Measurements from ENCODE around the gene PAX7. TPM values are rescaled to one million over a fixed set of nuclear protein-coding genes. Genes with fewer than 3 reads are reported as not detected.

The PAX7 gene
- total RNA-seq, 1 donor from 2014 or later: not detected

DNA sequence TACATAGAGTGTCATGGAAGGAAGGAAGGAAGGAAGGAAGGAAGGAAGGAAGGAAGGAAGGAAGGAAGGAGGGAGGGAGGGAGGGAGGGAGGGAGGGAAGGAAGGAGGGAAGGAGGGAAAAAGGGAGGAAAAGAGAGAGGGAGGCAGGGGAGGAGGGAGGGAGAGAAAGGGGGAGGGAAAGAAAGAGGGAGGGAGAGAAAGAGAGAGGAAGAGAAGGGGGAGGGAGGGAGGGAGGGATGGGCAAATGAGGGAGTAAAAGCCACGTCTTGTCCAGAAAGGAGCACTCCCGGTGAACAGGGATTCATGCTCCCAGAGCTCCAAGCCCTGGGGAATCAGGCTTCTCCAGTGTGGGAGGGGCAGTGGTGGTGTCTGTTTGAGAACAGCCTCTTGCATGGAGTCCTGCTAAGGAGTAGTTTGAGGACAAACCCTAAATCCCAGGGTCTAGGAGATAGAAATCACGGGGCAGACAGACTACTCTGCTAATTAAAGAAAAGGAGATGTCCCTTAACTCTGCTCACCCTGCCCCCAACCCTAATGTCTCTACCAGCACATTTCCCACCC is 157.3 kb downstream of the PAX7 start:
- ATAC-seq (no peak), DNase-seq (ENCODE audit: low spot score) (no peak)

DNA sequence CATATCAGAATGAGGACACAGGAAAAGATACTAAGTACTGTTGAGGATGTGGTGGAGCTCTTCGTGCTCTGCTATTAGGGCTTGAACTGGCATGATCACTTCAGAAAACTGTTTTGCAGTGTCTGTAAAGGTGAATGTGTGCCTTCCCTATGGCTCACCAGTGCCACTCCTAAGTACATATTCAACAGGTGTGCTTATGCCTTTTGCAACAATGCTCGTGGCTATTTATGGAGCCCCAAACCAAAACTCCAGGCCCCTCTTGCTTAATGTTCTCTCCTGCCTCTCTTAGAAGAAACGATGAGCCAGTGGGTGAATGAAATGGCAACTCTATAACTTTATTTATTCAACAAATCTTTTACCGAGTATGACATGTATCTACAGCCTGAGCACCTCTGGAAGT is 158.6 kb downstream of the PAX7 start:
- ATAC-seq (no peak), DNase-seq (ENCODE audit: low spot score) (no peak)

DNA sequence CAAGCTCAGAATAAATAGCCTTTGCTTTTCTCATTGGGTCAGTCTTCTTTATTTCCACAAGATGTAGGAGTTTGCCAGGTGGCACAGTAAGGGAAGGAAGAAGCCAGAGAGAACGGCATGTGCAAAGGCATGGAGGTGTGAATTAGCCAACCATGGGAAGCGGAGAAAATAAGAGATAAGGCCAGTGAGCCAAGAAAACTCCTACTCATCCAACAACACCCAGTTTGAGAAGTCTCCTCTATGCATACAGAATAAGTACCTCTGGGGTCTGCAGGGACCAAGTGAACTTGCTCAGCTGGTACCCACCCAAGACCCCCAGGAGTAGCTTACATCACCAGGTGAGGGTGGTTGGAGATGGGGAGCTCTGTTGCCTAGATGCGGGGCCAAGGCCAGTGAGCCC is 162.1 kb downstream of the PAX7 start:
- no peak for DNase-seq (ENCODE audit: low spot score)
- no peak for ATAC-seq

DNA sequence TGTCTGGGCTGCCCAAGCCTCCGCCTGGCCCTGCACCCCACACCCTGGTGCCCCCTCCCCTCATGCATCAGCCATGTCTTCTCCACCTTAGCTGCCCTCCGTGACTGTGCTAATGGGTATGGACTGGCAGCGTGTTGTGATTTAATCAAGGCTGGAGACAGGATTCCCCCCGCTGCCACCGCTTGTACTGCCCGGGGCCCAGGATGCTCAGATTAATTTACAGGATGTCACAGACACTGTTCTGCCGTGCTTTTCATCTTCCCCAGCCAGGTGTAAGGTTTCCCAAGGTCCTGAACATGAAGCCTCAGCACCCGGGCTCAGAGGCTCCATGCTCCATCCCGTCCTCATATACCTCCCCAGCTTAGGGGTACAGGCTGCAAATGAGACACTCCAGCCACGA is 162.5 kb downstream of the PAX7 start:
- no peak for ATAC-seq
- DNase-seq (ENCODE audit: low spot score): no peak

DNA sequence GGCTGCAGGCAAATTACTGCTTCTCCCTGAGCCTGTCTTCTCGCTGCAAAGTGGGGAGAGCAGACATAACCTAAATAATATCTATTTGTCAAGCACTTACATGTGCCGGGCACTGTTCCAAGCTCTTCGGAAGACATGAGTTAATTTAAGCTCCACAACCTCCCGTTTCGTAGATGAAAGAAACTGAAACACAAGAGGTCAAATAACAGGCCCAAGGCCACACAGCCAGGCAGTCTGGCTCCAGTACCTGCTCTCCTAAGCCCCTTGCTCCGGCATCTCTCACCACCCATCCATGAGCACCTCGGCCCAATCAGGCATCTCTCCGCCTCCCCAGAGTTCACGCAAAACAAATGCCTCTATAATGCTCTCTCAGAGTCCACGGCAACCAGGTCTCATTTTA is 163.4 kb downstream of the PAX7 start:
- DNase-seq (ENCODE audit: low spot score) (no peak), ATAC-seq (no peak)

DNA sequence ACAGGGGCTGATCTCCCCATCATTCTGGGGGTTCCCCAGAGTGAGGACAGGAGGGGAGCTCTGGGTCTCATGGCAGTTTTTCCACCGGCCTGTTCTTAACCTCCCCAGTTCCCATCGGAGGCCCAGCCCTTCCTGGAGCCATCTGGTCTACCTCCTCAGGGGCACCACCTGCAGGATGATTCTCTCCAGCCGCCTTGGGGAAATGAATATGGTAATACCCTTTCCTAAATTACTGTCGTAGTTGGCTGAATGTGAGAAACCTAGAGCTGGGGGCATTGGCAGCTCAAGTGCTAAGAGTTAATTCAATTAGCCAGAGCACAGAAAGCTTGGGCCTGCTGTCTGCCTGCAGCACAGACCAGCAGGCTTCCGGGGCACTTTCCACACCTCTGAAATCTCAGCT is 163.9 kb downstream of the PAX7 start:
- DNase-seq (ENCODE audit: low spot score): no peak

DNA sequence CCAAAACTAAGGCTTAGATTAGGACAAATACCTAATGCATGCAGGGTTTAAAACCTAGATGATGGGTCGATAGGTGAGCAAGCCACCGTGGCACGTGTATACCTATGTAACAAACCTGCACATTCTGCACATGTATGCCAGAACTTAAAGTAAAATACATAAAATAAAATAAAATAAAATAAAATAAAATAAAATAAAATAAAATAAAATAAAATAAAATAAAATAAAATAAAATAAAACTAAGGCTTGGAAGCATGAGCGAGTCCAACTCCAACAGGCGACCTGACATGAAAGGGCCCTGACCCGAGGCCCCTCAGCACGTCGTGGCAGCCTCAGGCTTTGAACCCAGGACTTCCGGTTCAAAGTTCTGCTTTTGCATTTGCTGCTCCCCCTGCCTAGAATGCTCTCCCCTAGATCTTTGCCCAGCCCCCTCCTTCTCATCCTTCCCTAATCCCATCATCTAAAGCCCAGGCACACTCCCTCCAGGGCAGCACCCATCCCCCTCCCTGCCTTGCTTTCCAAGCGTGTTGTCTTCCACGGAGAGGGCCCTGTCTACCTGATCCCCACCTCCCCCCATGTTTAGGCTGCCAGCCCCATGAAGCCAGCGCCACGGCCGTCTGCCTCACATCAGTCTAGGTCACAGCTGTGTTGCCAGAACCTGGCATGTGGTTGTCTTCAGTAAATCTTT is 164.5 kb downstream of the PAX7 start:
- ATAC-seq: no peak
- no peak for DNase-seq (ENCODE audit: low spot score)

More for the DNA sequence above, 163.9 kb downstream of the PAX7 start:
- no peak for ATAC-seq

DNA sequence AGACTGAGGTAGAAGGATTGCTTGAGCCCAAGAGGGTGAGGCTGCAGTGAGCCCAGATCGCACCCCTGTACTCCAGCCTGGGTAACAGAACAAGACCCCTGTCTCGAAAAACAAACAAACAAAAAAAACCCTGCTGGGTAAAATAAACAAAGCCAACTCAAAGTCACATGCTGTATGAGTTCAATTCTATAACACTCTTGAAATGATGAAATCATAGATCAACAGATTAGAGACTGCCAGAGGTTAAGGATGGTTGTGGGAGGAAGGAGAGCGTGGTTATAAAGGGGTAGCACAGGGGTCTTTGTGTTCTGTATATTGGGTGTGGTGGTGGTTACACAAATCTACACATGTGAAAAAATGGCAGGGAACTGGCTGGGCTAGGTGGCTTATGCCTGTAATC is 166.3 kb downstream of the PAX7 start:
- ATAC-seq: no peak
- DNase-seq (ENCODE audit: low spot score): no peak

Other genes starting within 250 kb of the PAX7 start
- 8.7 TPM for gene KLHDC7A, start 149.9 kb upstream of the PAX7 start, total RNA-seq
- not detected for gene TAS1R2, start 228.8 kb downstream of the PAX7 start, total RNA-seq

All from left lobe of liver (tissue), 2 donors.